NCI-H1436 treated with DMSO at 0.1 percent for 48 hours (cell line): Measurements from ENCODE around the gene HTR2C.
"Not testable (repeated sequence)": the region's sequence is repeated elsewhere in the genome, so short reads cannot be mapped to it uniquely, and the experiment has no call there.

ENCODE experiments used
- DNase-seq: peaks from one replicate; lab custom pipeline; 2025; lab: John Stamatoyannopoulos, UW

HTR2C gene

DNA sequence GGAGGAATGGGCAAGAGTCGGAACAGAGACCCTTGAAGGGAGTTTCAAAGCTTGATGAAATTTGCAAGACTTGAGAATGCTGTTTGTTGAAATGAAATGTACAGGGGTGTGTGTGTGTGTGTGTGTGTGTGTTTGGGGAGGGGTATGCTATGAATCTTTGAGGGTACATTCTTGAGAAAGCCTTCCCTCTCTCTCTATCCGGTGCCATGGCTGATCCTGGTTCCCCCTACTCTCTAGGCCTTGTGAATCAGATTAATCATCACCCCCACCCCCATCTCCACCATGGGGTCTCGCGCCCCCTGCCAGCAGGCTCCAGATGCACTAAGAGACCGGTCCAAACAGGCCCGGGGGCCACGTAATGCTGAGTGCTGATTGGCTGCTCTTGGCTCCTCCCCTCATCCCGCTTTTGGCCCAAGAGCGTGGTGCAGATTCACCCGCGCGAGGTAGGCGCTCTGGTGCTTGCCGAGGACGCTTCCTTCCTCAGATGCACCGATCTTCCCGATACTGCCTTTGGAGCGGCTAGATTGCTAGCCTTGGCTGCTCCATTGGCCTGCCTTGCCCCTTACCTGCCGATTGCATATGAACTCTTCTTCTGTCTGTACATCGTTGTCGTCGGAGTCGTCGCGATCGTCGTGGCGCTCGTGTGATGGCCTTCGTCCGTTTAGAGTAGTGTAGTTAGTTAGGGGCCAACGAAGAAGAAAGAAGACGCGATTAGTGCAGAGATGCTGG, at the start of gene HTR2C:
Gene HTR2C (plus strand): TSS at position 441 of the 729 bp plus-strand sequence. CDS start 142,851 bp downstream, outside the sequence.
- no peak for DNase-seq

DNA sequence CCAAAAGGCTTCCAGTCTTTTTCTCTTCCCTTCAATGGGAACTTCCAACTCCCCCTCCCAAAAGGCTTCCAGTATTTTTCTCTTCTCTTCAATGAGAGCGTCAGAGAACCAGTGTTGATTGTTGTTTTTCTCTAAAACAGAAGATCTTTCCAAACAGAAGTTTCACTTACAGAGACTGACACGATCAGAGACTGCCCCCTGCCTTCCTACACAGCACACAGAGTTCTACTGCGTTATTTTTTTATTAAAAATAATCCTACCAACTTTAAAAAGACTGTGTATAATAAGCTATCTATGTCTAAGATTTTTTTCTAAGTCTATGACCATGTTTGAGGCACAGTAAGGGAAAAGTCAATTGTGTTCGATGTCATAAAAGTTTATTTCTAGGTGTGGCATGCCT, 3.5 kb upstream of the HTR2C start:
- no peak for DNase-seq

DNA sequence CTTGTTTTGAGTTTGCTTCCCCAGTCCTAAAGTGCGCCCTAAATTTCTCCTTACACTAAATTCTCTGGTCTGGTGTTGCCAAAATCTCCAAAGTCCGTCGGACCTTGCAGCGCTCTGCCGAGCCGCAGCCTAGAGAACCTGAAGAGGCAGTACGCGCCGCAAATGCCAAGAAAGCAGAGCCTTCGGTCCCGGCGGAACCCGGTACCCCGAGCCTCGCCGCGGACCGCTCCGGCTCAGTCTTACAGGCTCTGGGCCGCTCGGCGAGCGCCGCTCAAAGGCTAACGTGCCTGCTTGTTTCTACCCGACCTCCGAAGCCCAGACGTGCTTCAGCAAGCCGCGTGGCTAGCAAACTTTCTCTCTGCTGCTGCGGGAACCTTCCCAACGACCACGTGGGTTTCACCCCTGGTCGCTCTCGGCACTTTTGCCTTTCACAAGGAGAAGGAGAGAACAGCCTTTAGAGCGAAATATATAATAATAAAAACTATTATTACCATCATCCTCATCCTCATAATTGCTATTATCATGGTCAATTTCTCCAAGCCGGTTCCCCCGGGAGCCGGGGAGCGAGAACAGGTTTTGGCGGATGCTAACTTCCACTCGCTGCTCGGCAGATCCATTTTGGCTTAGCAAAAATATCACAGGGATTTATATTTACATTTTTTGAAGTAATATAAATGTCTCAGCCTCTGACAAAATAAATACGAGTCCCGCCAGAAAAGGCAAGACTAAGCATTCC, 2.2 kb upstream of the HTR2C start:
- no peak for DNase-seq

DNA sequence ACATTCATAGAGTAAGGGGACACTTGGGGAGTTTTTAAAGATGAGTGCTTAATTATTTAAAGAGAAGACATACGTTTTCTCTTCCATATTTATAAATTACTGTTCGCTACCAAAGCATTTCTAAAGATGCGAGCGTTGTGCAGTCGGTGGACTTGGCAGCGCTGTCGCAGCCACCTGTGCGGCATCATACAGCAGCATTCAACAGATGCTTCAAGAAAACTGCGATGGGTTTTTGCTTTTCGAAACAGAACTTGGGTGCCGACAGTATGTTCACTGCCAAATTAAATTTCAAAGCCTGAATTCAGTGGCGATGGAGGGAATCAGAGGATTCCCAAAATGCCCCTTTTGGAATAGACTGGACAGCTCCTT, 1.6 kb upstream of the HTR2C start:
- no peak for DNase-seq

DNA sequence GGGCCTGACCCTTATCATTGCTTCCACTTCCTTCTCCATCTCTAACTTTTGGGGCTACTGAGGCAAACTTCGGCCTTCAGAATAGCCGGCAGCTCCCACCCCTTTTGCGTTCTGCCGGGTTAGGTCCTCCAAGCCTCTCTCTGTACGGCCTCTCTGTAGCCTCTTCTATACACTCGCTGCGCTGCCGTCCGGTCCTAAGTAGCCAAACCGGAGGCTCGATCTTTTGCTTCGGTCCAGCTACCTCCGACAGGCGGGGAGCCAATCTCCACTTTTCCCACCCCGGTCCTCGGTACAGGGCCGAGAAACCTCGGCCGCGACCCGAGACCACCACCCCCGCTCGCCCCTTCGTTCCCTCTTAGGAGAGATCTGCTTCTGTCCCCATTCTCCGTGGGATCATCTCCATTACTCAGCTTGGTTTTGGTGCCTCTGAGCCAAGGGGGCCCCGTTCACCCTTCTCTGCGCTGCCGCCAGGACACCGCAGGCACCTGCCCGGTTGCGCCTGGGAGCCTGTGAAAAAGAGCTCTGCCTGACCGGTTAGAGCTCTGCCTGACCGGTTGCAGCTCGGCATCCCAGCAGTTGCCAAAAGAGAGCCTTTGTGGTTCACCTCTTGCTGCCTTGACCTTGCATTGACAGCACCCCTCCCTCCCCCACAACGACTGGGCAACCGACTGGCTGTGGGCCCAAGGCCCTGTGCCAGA, 1.0 kb upstream of the HTR2C start:
- DNase-seq = no peak

DNA sequence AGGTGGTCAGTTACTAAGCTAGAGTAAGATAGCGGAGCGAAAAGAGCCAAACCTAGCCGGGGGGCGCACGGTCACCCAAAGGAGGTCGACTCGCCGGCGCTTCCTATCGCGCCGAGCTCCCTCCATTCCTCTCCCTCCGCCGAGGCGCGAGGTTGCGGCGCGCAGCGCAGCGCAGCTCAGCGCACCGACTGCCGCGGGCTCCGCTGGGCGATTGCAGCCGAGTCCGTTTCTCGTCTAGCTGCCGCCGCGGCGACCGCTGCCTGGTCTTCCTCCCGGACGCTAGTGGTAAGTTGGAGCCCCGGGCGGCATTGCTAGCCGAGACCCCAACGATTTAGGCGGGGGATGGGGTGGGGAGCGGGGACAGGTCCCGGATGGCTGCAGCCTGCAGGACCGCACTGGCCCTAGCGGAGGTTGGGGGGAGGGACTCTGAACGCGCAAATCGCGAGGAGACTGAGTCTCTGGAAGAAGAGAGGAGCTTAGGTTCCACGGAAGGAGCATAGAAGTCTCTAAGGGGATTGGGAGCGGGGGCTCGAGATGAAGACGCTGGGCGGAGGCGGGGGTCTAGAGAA, 573 bp downstream of the HTR2C start:
- DNase-seq = no peak

DNA sequence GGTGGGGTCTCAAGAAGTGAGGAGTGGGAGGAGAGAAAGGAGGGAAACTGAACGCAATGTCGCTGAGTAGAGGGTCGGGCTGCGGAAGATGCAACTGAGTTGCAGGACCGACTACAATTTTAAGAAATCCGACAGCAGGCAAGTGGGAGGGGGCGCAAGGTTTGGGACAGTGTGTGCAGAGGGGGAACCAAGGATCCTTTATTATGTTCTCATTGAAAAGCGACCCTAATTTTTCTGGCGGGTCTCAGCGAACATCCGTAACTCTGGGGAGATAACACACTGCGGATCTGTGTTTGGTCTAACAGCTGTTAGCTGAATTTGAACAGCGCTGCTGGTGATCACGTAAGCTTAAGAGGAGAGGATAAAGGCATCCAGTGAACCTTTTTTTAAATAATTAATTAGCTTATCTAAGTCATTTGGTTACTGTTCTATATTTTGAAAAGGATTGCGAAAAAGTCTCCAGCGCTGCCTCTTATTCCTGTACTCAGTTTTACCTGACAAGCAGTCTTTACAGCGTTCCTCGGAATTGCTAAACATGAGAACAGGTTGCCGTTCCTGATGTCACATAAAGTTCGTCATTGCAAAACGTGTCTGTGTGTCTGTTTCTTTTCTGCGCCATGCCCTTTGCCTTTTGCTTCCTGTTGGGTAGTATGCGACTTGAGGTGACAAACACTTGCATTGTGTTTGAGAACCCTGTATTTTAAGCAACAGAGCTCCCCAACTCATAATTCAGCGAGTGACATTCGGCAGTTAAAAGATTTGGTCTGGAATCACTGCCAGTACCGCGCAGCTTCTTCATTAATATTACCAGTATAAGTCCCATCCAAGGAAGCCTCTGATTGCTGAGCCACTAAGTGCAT, 1.3 kb downstream of the HTR2C start:
- DNase-seq = no peak

DNA sequence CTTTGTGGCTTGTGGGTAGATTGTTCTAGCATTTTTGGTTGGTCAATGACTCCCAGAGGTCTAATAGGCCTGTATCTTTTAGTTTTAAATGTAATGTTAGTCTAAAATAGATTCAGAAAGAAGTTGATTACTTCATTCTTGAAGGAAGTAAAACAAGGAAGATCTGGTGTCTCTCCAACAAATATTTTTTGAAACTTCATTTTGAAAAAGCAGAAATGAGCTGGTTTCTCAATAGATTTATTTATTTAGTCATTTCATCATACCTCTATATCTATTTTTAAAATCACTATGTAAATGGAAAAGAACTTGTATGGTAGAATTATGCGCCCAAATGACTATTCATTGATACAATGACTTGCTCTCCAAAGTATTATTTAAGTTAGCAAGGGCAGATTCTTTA, 7.2 kb downstream of the HTR2C start:
- no peak for DNase-seq

DNA sequence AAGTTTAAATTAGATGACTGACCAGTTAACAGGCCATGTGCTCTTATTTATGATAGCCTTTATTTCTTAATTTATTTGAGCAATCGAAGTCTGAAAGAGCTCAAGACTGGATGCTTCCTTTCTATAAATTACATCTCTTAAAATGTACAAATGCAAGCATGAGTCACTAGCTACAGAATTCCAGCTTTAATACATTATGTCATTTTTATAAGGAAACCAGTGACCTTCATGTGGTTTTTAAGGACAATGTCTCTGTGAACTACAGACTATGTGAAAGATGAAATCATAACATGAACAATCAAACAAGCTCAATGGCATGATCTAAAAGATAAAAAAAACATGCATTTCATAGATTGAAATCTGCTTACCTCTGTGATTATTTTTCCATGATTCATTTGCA, 15.4 kb downstream of the HTR2C start:
- DNase-seq = no peak

DNA sequence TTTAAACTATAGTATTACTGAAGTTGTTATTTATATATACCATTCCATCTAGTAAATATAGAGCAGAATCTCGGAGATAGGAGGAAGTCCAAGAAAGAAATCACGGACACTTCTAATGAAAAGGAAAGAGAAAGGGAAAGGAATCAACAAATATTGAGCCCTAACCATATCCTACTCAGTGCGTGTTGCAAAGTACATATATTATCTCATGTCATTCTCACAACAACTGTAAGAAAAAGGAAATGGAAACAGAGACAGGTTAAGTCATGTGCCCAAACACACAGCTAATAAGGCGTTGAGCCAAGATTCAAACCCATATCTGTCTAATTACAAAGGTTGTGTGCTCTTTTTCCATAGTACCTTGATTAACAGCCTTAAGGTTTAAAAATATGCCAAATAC, 16.0 kb downstream of the HTR2C start:
- no peak for DNase-seq

DNA sequence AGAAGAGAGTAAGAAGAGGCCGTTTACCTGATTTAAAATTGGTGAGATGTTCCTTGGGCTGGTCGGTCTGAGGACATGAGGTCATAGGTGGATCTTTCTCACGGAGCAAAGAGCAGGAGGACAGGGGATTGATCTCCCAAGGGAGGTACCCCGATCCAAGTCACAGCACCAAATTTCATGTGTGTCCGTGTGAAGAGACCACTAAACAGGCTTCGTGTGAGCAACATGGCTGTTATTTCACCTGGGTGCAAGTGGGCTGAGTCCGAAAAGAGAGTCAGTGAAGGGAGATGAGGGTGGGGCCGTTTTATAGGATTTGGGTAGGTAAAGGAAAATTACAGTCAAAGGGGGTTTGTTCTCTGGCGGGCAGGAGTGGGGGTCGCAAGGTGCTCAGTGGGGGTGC, 22.7 kb downstream of the HTR2C start:
- not testable (repeated sequence) for DNase-seq

DNA sequence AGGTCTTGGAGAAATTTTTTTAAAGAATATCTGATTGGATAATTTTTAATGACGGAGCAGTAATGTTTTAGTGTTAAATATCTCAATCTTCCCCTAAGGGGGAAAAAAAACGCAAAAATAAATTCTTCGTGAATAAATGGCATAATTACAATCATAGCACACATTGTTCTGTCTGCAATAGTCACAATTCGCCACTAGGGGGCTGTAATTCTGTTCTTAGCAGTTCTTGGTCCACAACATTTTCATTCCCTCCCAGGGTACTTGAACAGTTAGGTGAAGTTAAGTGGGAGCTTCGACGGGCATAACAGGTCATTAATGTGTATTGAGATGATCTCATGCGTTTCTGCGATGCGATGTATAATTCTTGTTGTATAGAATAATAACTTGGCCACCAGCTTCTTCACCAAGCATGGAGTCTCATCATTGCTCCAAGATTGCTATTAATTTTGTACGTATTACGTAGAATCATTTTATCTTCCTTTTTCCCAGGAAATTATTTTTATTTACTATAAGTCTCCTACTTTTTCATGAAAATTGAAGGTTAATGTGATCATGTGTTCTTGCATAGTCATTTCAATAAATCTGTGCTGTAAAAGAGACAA, 27.2 kb downstream of the HTR2C start:
- DNase-seq = no peak

DNA sequence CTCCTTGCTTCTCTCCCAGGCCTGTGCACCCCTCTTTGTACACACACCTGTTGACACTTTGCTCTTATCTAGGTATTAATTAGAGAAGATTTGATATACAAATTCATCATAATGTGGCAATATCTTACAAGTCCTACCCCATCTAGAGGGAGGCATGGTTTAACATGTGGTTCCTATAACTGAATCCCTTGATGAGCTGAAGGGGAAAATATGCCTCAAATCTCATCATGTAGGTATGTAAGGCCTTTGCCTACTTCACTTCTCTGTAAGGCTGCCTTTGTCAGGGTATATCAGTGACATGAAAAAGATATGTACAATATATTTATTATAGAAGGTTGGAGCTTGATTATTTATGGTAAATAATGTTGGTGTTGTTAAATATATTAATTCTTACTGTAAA, 31.9 kb downstream of the HTR2C start:
- DNase-seq = no peak

DNA sequence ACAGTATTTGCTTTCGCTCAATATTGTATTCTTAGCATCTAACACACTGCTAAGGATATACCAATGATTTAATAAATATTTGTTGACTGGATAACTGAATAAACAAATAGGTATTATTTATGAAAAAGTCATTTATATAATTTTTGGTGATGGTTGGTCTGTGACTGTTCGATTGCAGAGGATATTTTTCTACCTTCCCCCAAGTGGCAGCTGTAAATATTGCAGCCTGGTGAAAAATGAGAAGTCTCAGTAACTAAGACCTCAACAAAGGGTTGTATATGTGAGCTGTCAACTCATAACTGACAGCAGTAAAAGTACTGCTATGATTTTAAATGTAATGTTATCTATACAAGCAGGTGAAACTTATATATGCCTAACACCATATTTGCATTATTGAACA, 36.0 kb downstream of the HTR2C start:
- DNase-seq = no peak

DNA sequence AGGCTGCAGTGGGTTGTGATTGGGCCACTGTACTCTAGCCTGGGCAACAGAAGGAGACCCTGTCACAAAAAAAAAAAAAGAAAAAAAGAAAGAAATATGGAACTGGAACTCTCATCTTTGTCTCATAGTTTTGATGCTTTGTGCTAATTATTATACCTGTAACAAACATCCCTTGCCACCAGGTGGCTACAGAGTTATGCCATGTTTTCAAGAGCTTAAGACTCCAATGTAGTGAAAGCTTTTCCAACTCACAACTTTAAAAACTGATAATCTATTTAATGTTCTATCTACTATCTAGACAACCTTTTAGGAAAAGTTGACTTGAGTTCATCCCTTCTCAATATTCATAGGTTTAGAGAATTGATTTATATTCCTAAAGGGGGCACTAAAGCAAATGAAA, 42.4 kb downstream of the HTR2C start:
- DNase-seq = no peak

DNA sequence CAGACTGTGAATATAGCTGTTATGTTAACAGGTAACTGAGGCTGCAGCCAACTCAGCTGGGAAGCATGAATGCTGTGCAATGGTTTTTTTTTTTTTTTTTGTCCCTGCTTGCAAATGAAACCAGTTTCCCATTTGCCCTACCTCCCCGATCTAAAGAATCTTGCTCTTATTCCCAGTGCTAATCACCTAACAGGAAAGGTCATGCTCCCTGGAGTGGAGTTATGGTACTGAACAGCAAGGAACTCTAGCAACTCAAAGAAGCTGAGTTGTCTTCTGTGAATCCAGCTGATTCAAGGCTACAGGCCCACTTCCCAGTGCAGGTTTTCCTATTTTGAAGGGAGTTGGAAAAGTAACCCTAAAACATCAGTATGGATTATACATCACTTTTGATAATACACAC, 52.1 kb downstream of the HTR2C start:
- DNase-seq = no peak

DNA sequence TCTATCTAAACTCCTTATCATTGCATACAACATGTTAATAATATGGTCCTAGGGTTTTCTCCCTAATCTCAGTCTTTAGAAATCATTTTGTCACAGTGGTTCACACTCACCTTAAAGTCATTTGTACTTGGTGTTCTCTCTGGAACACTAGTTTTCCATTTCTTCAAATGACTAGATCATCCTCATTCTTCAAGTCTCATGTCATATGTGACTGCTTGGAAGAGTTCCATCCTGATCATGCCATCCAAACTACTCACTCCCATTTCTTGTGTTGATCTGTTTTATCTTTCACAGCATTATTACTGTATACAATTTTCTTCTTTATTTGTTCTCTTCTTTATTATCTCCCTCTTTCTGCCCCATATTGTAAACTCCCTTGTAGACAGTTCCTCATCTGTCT, 66.5 kb downstream of the HTR2C start:
- DNase-seq = no peak

DNA sequence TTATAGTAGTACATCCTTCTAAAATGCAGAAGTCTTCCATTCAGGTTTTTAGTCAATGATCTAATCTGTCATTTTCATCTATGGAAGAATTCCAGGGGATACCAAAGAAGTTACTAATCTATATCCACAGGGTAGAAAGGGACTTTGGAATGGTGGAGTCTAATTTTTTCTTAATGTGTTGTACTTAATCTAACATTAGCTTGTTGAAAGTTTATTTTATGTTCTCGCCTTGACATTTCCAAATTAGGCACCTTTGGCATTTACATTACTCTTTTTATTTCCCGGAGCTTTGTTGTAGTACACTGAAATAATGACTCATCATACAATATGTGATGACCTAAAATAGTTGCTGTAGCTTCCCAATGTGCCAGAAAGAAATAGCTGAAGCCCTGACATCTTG, 91.5 kb downstream of the HTR2C start:
- no peak for DNase-seq

DNA sequence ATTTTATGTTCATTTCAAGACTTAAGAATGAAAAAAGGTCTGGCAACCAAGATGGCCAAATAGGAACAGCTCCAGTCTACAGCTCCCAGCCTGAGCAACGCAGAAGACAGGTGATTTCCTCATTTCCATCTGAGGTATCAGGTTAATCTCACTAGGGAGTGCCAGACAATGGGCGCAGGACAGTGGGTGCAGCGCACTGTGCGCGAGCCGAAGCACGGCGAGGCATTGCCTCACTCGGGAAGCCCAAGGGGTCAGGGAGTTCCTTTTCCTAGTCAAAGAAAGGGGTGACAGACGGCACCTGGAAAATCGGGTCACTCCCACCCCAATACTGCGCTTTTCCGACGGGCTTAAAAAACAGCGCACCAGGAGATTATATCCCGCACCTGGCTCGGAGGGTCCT, 116.6 kb downstream of the HTR2C start:
- not testable (repeated sequence) for DNase-seq

DNA sequence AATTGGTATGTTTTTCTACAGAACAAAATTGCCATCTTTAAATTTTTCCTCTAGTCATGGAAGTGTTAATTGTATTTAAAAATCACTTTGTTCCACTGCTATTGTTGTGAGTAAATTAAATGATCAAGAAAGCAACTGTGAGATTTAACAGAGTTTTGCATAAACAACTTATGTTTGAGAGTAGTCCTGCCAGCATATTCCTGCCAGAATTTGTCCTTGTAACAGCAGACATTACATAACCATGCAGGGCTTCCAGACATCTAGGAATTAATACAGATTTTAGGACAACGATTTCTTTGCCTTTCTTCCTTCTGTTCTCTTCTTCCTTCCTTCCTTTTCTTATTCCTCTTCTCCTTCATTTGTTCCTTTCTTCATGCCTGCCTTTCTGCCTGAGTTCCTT, 125.5 kb downstream of the HTR2C start:
- DNase-seq = no peak

DNA sequence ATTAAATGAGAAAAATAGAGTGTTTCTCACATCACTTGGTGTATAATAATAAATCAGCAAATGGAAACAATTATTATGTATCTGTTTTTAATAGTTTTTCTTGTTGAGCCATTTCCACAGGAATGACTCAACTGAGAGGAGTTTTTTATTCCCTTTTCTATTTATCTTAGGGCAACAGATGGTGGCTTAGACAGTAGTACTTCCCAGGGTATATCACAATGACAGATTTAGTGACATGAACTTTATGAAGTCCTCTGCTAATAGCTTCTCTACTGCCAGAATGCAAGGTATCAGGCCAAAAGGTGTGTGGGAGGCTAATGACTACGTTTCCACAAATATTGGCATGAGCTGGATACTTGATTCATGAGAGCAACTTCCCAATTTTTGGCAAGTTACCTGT, 126.7 kb downstream of the HTR2C start:
- DNase-seq = no peak

DNA sequence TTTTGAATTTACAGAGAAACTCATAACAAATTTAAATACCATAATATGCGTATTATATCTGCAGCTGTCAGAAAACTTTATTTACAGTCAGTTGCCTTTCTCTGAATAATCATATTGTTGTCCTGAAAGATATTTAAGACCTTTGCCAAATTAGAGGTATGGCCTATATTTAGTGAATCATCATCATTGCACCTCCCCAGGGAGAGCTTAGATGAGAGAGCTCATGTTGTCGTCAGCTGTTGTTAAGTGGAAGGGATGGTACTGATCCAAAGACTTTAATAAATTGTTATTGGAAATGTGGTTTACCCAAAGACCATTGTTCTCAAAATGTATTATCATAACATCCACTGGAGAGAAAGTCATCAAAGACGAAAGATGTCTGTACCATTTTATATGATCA, 128.6 kb downstream of the HTR2C start:
- no peak for DNase-seq
